Adrenal gland (tissue), 12 donors: Measurements from ENCODE around the gene RUNX1. TPM values are rescaled to one million over a fixed set of nuclear protein-coding genes. Genes with fewer than 3 reads are reported as not detected.

Source experiments
- DNase-seq, 7 donors: peaks; one replicate each; pipeline ENCODE4 v3.0.0-alpha.2; 2019 to 2020
- H3K27ac ChIP-seq, 5 donors: fragments of 200-600 bp; sonication (generic) in 4 of 5; 1 replicate in 3 of 5; 2 replicates in 2 of 5; pipeline versions ENCODE4 v1.5.1 to v1.8.0; 2016 to 2020; ENCODE audit warnings: mild to moderate bottlenecking in 1 of 5
- H3K27me3 ChIP-seq: fragments of 200-600 bp; 2 replicates; pipeline ENCODE4 v1.8.0; 2021
- H3K36me3 ChIP-seq, 2 donors: fragments of 200-600 bp; replicated peaks in 1 of 2; 1 replicate in 1 of 2; 2 replicates in 1 of 2; pipeline versions ENCODE4 v1.5.1 to v1.8.0; 2018 to 2022
- H3K4me1 ChIP-seq, 2 donors: fragments of 200-600 bp; replicated peaks in 1 of 2; 1 replicate in 1 of 2; 2 replicates in 1 of 2; pipeline versions ENCODE4 v1.5.1 to v1.8.0; 2018 to 2021
- H3K4me3 ChIP-seq, 4 donors: fragments of 200-600 bp; sonication (generic) in 3 of 4; one replicate each; pipeline ENCODE4 v1.5.1; 2016 to 2018
- H3K9me3 ChIP-seq, 3 donors: fragments of 200-600 bp; sonication (generic) in 1 of 3; replicated peaks in 1 of 3; 1 replicate in 2 of 3; 2 replicates in 1 of 3; pipeline versions ENCODE4 v1.5.1 to v1.8.0; 2016 to 2021
- CTCF ChIP-seq, 6 experiments: fragments of 450-650 bp in 4 of 6; fragments of 200-600 bp in 2 of 6; sonication (generic) in 1 of 6; IDR thresholded peaks; 1 replicate in 5 of 6; 2 replicates in 1 of 6; pipeline versions ENCODE4 v1.5.1 to v1.8.0; 2016 to 2021; ENCODE audit warnings: antibody characterized with exemption in 6 of 6, mild to moderate bottlenecking in 2 of 6, moderate library complexity in 1 of 6
- POLR2A ChIP-seq, 2 donors: fragments of 450-650 bp; IDR thresholded peaks; one replicate each; pipeline ENCODE4 v1.6.1; 2017; ENCODE audit warnings: antibody characterized with exemption in 2 of 2, mild to moderate bottlenecking in 2 of 2, moderate library complexity in 1 of 2
- WGBS, 4 donors: extraction: QIAGEN DNeasy Blood & Tissue Kit in 2 of 4; methylation state at CpG; one replicate each; pipeline versions ENCODE4 v1.1.5 to v1.1.7; 2013 to 2017; 5-methylcytosine and 5-hydroxymethylcytosine counted together
- intact Hi-C, 2 donors: fragments of 100-400 bp; cut with DNase I; formaldehyde crosslinking; loops; one replicate each; pipeline versions ENCODE4 v1.14.1 to v1.15.0; 2022 to 2023
- polyA plus RNA-seq, 3 donors: library from polyadenylated mRNA; stranded (reverse); fragments of 200-250 nt in 2 of 3; fragments of 350-450 nt in 1 of 3; fragmentation: Illumina TruSeq in 1 of 3; extraction: RNeasy Lipid Tissue Mini Kit (QIAGEN cat#74804) in 1 of 3; gene quantifications; one replicate each; pipeline ENCODE4 v1.2.3, GENCODE V29; 2013 to 2014
- total RNA-seq, 9 donors: library from RNA; depleted of rRNA in 4 of 9; stranded (reverse); fragments of >200 nt in 4 of 9; fragments of 120-200 nt in 1 of 9; fragmentation: NEBNext Ultra II Directional in 1 of 9; extraction: Animal tissue kit (Norgen Biotek cat#: 25700) in 1 of 9; gene quantifications; one replicate each; pipeline versions ENCODE4 v1.1.0 to v1.2.4, GENCODE V29; 2013 to 2023
- donor health status: healthy with polysubstance abuse.
- donor health status: Bipolar disorder and iron deficiency.
- donor health status: DM: yes; HTN: yes; CAD: no.
- donor health status: DM: no; HTN: no; CAD: no.
- donor health status: DM: no; HTN: no; CAD: no.
- donor health status: DM: yes; HTN: yes; CAD: no.

The RUNX1 gene
- total and polyA plus RNA-seq, 12 donors: 0.83 to 27.2 (median 8.2) TPM

- Histone ChIP-seq H3K9me3 (no peaks in the 10 kb centered on the region), H3K4me1 (no peaks in the 10 kb centered on the region), H3K27ac (peak overlapping the region in 1 of 5 donors; percentile 44), H3K4me3 (peak overlapping the region in 1 of 4 donors; percentile 31), H3K27me3 (peaks cover 6% of the 10 kb centered on the region), H3K36me3 (no peaks in the 10 kb centered on the region)
- intact Hi-C loops: no loop called here
- DNase-seq: peak in 6 of 7 donors; percentile 19 to 60 (median 37)
- 18 to 23% (median 21%) methylated on average over 44 to 45 of the region's 45 CpGs for WGBS, 4 donors
- TF ChIP-seq POLR2A (IDR thresholded peaks at IDR 0.05) (no peak), CTCF (IDR thresholded peaks at IDR 0.05) (no peak)
Observed at GRCh38 chr21:35026617-35027562, 22.2 kb downstream of the RUNX1 start.

- DNase-seq: no peak
- TF ChIP-seq CTCF (IDR thresholded peaks at IDR 0.05): no peak
- no peak for TF ChIP-seq POLR2A (IDR thresholded peaks at IDR 0.05)
- intact Hi-C loops: no loop called here
- no peak overlapping the region for H3K4me3 ChIP-seq
- no peak overlapping the region for H3K27ac ChIP-seq
- 64 to 77% (median 74%) methylated on average over 5 of the region's 5 CpGs for WGBS, 4 donors
- peaks cover 6% of the 10 kb centered on the region for H3K27me3 ChIP-seq
- H3K4me1 ChIP-seq: no peaks in the 10 kb centered on the region
- H3K9me3 ChIP-seq: no peaks in the 10 kb centered on the region
- no peaks in the 10 kb centered on the region for H3K36me3 ChIP-seq
Observed at GRCh38 chr21:35026153-35026500, 23.0 kb downstream of the RUNX1 start.

GRCh38 chr21:35025206-35026152 lies 23.6 kb downstream of the RUNX1 start:
- no peaks in the 10 kb centered on the region for H3K4me1 ChIP-seq
- TF ChIP-seq CTCF (IDR thresholded peaks at IDR 0.05): no peak
- TF ChIP-seq POLR2A (IDR thresholded peaks at IDR 0.05): no peak
- WGBS, 4 donors: 79 to 83% (median 80%) methylated on average over 12 of the region's 12 CpGs
- H3K4me3 ChIP-seq: no peak overlapping the region
- no peak for DNase-seq
- H3K9me3 ChIP-seq: no peaks in the 10 kb centered on the region
- H3K27me3 ChIP-seq: peaks cover 6% of the 10 kb centered on the region
- no peaks in the 10 kb centered on the region for H3K36me3 ChIP-seq
- intact Hi-C loops: no loop called here
- no peak overlapping the region for H3K27ac ChIP-seq

- Histone ChIP-seq H3K9me3 (no peaks in the 10 kb centered on the region), H3K27me3 (peaks cover 6% of the 10 kb centered on the region), H3K4me1 (no peaks in the 10 kb centered on the region), H3K36me3 (no peaks in the 10 kb centered on the region), H3K27ac (no peak overlapping the region), H3K4me3 (no peak overlapping the region)
- intact Hi-C loops: no loop called here
- no peak for DNase-seq
- no peak for TF ChIP-seq CTCF (IDR thresholded peaks at IDR 0.05)
Observed at GRCh38 chr21:35024513-35024912, 24.6 kb downstream of the RUNX1 start.
